ENCODE data around the gene ZSCAN20. TPM values are rescaled to one million over a fixed set of nuclear protein-coding genes. Genes with fewer than 3 reads are reported as not detected.
"Not testable (repeated sequence)": the region's sequence is repeated elsewhere in the genome, so short reads cannot be mapped to it uniquely, and the experiment has no call there.

The ZSCAN20 gene
- total RNA-seq, 1 donor, result 6.2 TPM

DNA sequence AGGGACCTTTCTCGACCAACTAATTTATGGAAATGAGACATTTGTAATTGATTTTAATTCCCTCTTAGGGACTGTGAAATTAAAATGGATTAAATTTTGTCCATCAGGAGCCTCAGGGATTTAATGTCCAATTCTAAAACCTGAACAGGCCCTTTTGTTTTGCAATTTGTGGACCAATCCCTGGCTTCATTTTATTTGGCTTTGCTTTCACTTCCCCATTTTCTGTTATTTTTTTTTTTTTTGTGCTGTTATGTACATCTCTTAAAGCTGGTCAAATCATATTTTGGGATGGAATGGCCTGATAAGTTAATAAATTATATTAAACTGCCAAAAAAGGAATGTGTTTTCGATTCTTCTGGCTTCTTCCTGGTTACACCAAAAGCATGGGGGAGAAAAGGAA lies 28.9 kb downstream of the ZSCAN20 start:
- no peak for DNase-seq (ENCODE audit: low read depth)
- no peak overlapping the region for H3K4me3 ChIP-seq (ENCODE audit: low read depth, low read length)
- no peak for TF ChIP-seq CTCF (IDR thresholded peaks at IDR 0.05; ENCODE audit: insufficient read depth, low read length)

- no peak overlapping the region for H3K4me3 ChIP-seq (ENCODE audit: low read depth, low read length)
- TF ChIP-seq CTCF (IDR thresholded peaks at IDR 0.05; ENCODE audit: insufficient read depth, low read length), result no peak
- DNase-seq (ENCODE audit: low read depth), result no peak
Observed at GRCh38 chr1:33501774-33502173, 29.3 kb downstream of the ZSCAN20 start.

DNA sequence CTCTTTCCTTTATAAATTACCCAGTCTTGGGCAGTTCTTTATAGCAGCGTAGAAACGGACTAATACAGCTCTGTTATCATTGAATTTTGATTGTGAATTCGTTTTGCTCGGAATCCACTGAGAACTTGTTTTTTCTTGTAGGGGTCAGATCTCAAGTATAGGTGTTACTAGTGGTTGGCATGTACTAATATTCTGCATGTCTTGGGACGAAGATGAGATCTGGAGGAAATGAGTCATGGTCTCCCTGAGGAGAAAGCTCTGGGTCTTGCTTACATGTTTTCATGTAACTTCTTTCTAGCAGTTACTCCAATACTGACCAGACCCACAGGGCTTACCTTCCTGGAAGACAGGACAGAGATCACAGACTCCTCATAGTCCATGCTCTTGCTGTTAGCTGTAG lies 30.3 kb downstream of the ZSCAN20 start:
- peak; percentile 20 for DNase-seq (ENCODE audit: low read depth)
- H3K4me3 ChIP-seq (ENCODE audit: low read depth, low read length), result no peak overlapping the region
- no peak for TF ChIP-seq CTCF (IDR thresholded peaks at IDR 0.05; ENCODE audit: insufficient read depth, low read length)

GRCh38 chr1:33503506-33503905 lies 31.1 kb downstream of the ZSCAN20 start:
- no peak for TF ChIP-seq CTCF (IDR thresholded peaks at IDR 0.05; ENCODE audit: insufficient read depth, low read length)
- no peak overlapping the region for H3K4me3 ChIP-seq (ENCODE audit: low read depth, low read length)
- no peak for DNase-seq (ENCODE audit: low read depth)

- TF ChIP-seq CTCF (IDR thresholded peaks at IDR 0.05; ENCODE audit: insufficient read depth, low read length), result no peak
- no peak overlapping the region for H3K4me3 ChIP-seq (ENCODE audit: low read depth, low read length)
- no peak for DNase-seq (ENCODE audit: low read depth)
Observed at GRCh38 chr1:33507661-33508060, 35.2 kb downstream of the ZSCAN20 start.

GRCh38 chr1:33508151-33508550 lies 35.7 kb downstream of the ZSCAN20 start:
- no peak for TF ChIP-seq CTCF (IDR thresholded peaks at IDR 0.05; ENCODE audit: insufficient read depth, low read length)
- no peak for DNase-seq (ENCODE audit: low read depth)
- H3K4me3 ChIP-seq (ENCODE audit: low read depth, low read length), result no peak overlapping the region

- not testable (repeated sequence) for DNase-seq (ENCODE audit: low read depth); H3K4me3 ChIP-seq (ENCODE audit: low read depth, low read length)
Observed at GRCh38 chr1:33509276-33509675, 36.8 kb downstream of the ZSCAN20 start.
